SJSA1 (cell line): ENCODE data around the gene CRTC3. TPM values are rescaled to one million over a fixed set of nuclear protein-coding genes. Genes with fewer than 3 reads are reported as not detected.

ENCODE experiments used
- DNase-seq, 2 experiments: peaks; one replicate each; pipeline ENCODE4 v3.0.0-alpha.2; 2015 to 2020; ENCODE audit warnings: low spot score in 2 of 2, low read depth in 1 of 2
- H3K27ac ChIP-seq: fragments of 250-450 bp; sonication (Bioruptor Pico); 2 replicates; pipeline ENCODE4 v1.5.1; 2020; ENCODE audit warnings: mild to moderate bottlenecking, moderate library complexity
- H3K27me3 ChIP-seq: fragments of 250-450 bp; sonication (Bioruptor Pico); replicated peaks from 2 replicates; pipeline ENCODE4 v1.5.1; 2020; ENCODE audit warnings: mild to moderate bottlenecking, moderate library complexity
- H3K36me3 ChIP-seq: fragments of 250-450 bp; sonication (Bioruptor Pico); 2 replicates; pipeline ENCODE4 v1.5.1; 2020; ENCODE audit warnings: mild to moderate bottlenecking
- H3K4me1 ChIP-seq: fragments of 250-450 bp; sonication (Bioruptor Pico); replicated peaks from 2 replicates; pipeline ENCODE4 v1.6.1; 2021; ENCODE audit warnings: mild to moderate bottlenecking
- H3K4me3 ChIP-seq: fragments of 250-450 bp; sonication (Bioruptor Pico); 2 replicates; pipeline ENCODE4 v1.5.1; 2020; ENCODE audit warnings: mild to moderate bottlenecking
- H3K9me3 ChIP-seq: fragments of 250-450 bp; sonication (Bioruptor Pico); replicated peaks from 2 replicates; pipeline ENCODE4 v1.5.1; 2020; ENCODE audit warnings: mild to moderate bottlenecking
- total RNA-seq: library from RNA; depleted of rRNA; stranded (reverse); fragments of >200 nt; shearing (Covaris generic); gene quantifications from 2 replicates; pipeline ENCODE4 v1.2.3, GENCODE V29; 2014

The CRTC3 gene
- total RNA-seq, 1 experiment from 2014 or later = 16.5 TPM

DNA sequence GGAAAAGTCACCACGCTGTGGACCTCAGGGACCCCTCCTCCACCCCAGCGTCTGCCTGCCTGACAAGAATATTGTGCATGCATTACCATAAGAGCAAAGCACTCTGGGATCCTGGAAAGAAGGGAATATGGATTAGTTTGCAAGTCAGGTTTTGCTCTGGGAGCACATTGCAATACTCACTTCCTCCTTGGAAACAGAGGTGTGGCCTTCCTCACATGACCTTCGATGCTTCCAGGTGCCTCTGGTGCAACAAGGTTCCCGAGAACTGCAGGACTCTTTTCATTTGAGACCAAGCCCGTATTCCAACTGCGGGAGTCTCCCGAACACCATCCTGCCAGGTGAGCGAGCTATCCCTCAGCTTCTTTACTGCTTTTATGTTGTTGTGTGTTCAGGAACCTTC lies 111.1 kb downstream of the CRTC3 start:
- no peak for DNase-seq
- peaks cover 10% of the 10 kb centered on the region for H3K36me3 ChIP-seq
- no peak overlapping the region for H3K27ac ChIP-seq

DNA sequence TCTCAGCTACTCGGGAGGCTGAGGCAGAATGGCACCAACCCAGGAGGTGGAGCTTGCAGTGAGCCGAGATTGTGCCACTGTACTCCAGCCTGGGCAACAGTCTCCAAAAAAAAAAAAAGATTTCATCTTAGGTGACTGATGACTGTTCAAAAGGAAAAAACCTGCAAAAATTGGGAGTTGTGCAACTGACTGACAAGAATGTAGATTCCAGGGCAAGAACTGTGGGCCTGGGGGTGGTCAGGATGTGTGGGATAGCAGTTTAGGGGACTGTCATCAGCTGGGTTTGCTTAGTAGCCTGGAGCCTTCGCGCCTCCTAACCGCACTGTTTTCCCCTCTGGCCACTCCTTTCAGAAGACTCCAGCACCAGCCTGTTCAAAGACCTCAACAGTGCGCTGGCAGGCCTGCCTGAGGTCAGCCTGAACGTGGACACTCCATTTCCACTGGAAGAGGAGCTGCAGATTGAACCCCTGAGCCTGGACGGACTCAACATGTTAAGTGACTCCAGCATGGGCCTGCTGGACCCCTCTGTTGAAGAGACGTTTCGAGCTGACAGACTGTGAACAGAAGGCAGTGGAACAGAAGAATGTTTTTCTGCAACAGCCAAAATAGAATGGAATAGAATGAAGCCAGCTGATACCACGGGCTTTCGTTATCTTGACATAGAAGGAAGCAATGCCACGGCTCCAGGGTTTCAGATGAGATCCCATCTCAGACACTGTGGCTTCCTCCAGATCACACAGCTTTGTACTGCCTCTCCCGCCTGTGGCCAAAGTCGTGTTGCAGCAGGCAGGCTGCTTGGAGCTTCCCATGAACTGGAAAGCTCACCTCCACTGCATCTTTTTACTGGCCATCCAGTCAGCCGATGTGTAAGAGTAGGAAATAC lies 112.1 kb downstream of the CRTC3 start:
- no peak for DNase-seq
- Histone ChIP-seq H3K36me3 (peaks cover 10% of the 10 kb centered on the region), H3K4me3 (no peak overlapping the region), H3K27ac (no peak overlapping the region), H3K4me1 (no peaks in the 10 kb centered on the region), H3K27me3 (no peaks in the 10 kb centered on the region), H3K9me3 (no peaks in the 10 kb centered on the region)

More for the DNA sequence above, 111.1 kb downstream of the CRTC3 start:
- Histone ChIP-seq H3K4me3 (no peak overlapping the region), H3K27me3 (no peaks in the 10 kb centered on the region), H3K4me1 (no peaks in the 10 kb centered on the region), H3K9me3 (no peaks in the 10 kb centered on the region)

GRCh38 chr15:90642464-90643300 lies 113.0 kb downstream of the CRTC3 start:
- no peaks in the 10 kb centered on the region for H3K27me3 ChIP-seq
- H3K4me1 ChIP-seq = no peaks in the 10 kb centered on the region
- H3K9me3 ChIP-seq = no peaks in the 10 kb centered on the region
- peaks cover 10% of the 10 kb centered on the region for H3K36me3 ChIP-seq
- DNase-seq = no peak
- H3K27ac ChIP-seq = no peak overlapping the region
- H3K4me3 ChIP-seq = no peak overlapping the region

GRCh38 chr15:90643301-90643632 lies 113.5 kb downstream of the CRTC3 start:
- Histone ChIP-seq H3K9me3 (no peaks in the 10 kb centered on the region), H3K36me3 (peaks cover 10% of the 10 kb centered on the region), H3K27ac (no peak overlapping the region), H3K4me1 (peaks cover 2% of the 10 kb centered on the region), H3K4me3 (no peak overlapping the region), H3K27me3 (no peaks in the 10 kb centered on the region)
- no peak for DNase-seq

GRCh38 chr15:90644526-90644925 lies 114.8 kb downstream of the CRTC3 start:
- H3K4me3 ChIP-seq = no peak overlapping the region
- peaks cover 10% of the 10 kb centered on the region for H3K36me3 ChIP-seq
- H3K4me1 ChIP-seq = peaks cover 15% of the 10 kb centered on the region
- no peak for DNase-seq
- H3K27me3 ChIP-seq = no peaks in the 10 kb centered on the region
- no peak overlapping the region for H3K27ac ChIP-seq
- H3K9me3 ChIP-seq = no peaks in the 10 kb centered on the region

- Histone ChIP-seq H3K36me3 (peaks cover 10% of the 10 kb centered on the region), H3K4me3 (no peak overlapping the region), H3K27ac (no peak overlapping the region), H3K4me1 (peaks cover 21% of the 10 kb centered on the region), H3K9me3 (no peaks in the 10 kb centered on the region), H3K27me3 (no peaks in the 10 kb centered on the region)
- DNase-seq = no peak
Measured at GRCh38 chr15:90644952-90645725, 115.4 kb downstream of the CRTC3 start.

GRCh38 chr15:90645873-90646575 lies 116.3 kb downstream of the CRTC3 start:
- H3K27me3 ChIP-seq = no peaks in the 10 kb centered on the region
- peaks cover 10% of the 10 kb centered on the region for H3K36me3 ChIP-seq
- peaks cover 30% of the 10 kb centered on the region for H3K4me1 ChIP-seq
- no peaks in the 10 kb centered on the region for H3K9me3 ChIP-seq
- no peak overlapping the region for H3K27ac ChIP-seq
- no peak for DNase-seq
- H3K4me3 ChIP-seq = no peak overlapping the region

GRCh38 chr15:90646662-90647305 lies 117.1 kb downstream of the CRTC3 start:
- H3K36me3 ChIP-seq = peaks cover 8% of the 10 kb centered on the region
- no peaks in the 10 kb centered on the region for H3K27me3 ChIP-seq
- H3K4me3 ChIP-seq = no peak overlapping the region
- no peaks in the 10 kb centered on the region for H3K9me3 ChIP-seq
- DNase-seq = no peak
- H3K4me1 ChIP-seq = peaks cover 30% of the 10 kb centered on the region
- H3K27ac ChIP-seq = no peak overlapping the region

GRCh38 chr15:90647326-90647725 lies 117.6 kb downstream of the CRTC3 start:
- Histone ChIP-seq H3K4me3 (no peak overlapping the region), H3K9me3 (no peaks in the 10 kb centered on the region), H3K27ac (no peak overlapping the region), H3K36me3 (peaks cover 4% of the 10 kb centered on the region), H3K4me1 (peaks cover 30% of the 10 kb centered on the region), H3K27me3 (no peaks in the 10 kb centered on the region)
- no peak for DNase-seq

GRCh38 chr15:90648137-90649070 lies 118.7 kb downstream of the CRTC3 start:
- peak; percentile 69 to 75 for DNase-seq
- Histone ChIP-seq H3K4me1 (peaks cover 30% of the 10 kb centered on the region), H3K27ac (peak overlapping the region; percentile 69), H3K9me3 (no peaks in the 10 kb centered on the region), H3K4me3 (no peak overlapping the region), H3K36me3 (no peaks in the 10 kb centered on the region), H3K27me3 (no peaks in the 10 kb centered on the region)

GRCh38 chr15:90650117-90650955 lies 120.6 kb downstream of the CRTC3 start:
- Histone ChIP-seq H3K27me3 (no peaks in the 10 kb centered on the region), H3K9me3 (no peaks in the 10 kb centered on the region), H3K36me3 (peaks cover 4% of the 10 kb centered on the region; the same call in 1 of the 2 replicates), H3K27ac (peak overlapping the region; percentile 83), H3K4me1 (peaks cover 38% of the 10 kb centered on the region), H3K4me3 (no peak overlapping the region)
- DNase-seq = peak in 1 of 2 experiments; percentile 67
